OCI-LY1 (cell line): ENCODE results near the gene SRL.

Experiments used
- H2AFZ ChIP-seq: fragments of 200-600 bp; sonication (generic), shearing (Covaris generic); 2 replicates; pipeline ENCODE4 v1.6.0; 2014; ENCODE audit warnings: antibody characterized with exemption, mild to moderate bottlenecking, low read length
- H3F3A ChIP-seq: fragments of 200-600 bp; sonication (generic), shearing (Covaris generic); 2 replicates; pipeline ENCODE4 v1.6.0; 2014; ENCODE audit warnings: mild to moderate bottlenecking, antibody characterized with exemption, low read length, moderate library complexity; ENCODE audit not compliant: insufficient read depth
- H3K27ac ChIP-seq: fragments of 200-600 bp; sonication (generic); 2 replicates; pipeline ENCODE4 v1.5.1; 2014; ENCODE audit warnings: low read length, mixed run types, mild to moderate bottlenecking, low read depth; ENCODE audit not compliant: poor library complexity, severe bottlenecking
- H3K27me3 ChIP-seq: fragments of 200-600 bp; sonication (generic); 2 replicates; pipeline ENCODE4 v1.6.0; 2014; ENCODE audit warnings: antibody characterized with exemption, mild to moderate bottlenecking, low read length, moderate library complexity; ENCODE audit not compliant: insufficient read depth
- H3K36me3 ChIP-seq: fragments of 200-600 bp; sonication (generic); 2 replicates; pipeline ENCODE4 v1.6.1; 2014; ENCODE audit warnings: mild to moderate bottlenecking, antibody characterized with exemption, low read length, moderate library complexity, mixed read lengths; ENCODE audit not compliant: insufficient read depth
- H3K4me1 ChIP-seq: fragments of 200-600 bp; sonication (generic); 2 replicates; pipeline ENCODE4 v1.5.1; 2014; ENCODE audit warnings: mild to moderate bottlenecking, low read length, moderate library complexity; ENCODE audit not compliant: insufficient read depth, severe bottlenecking
- H3K4me2 ChIP-seq: fragments of 200-600 bp; sonication (generic), shearing (Covaris generic); 2 replicates; pipeline ENCODE4 v1.6.1; 2014; ENCODE audit warnings: low read length
- H3K4me3 ChIP-seq: fragments of 200-600 bp; sonication (generic); 2 replicates; pipeline ENCODE4 v1.5.1; 2014; ENCODE audit warnings: low read length, low read depth, mild to moderate bottlenecking, mixed read lengths; ENCODE audit not compliant: poor library complexity, severe bottlenecking
- H3K79me2 ChIP-seq: fragments of 200-600 bp; shearing (Covaris generic); 2 replicates; pipeline ENCODE4 v1.6.1; 2016; ENCODE audit warnings: mixed run types, low read length, mixed read lengths; ENCODE audit not compliant: insufficient read depth
- H3K9ac ChIP-seq: fragments of 200-600 bp; sonication (generic), shearing (Covaris generic); 2 replicates; pipeline ENCODE4 v1.6.1; 2014; ENCODE audit warnings: mild to moderate bottlenecking, low read length, mixed read lengths
- H3K9me2 ChIP-seq: fragments of 200-600 bp; sonication (generic), shearing (Covaris generic); 2 replicates; pipeline ENCODE4 v1.6.1; 2014; ENCODE audit warnings: low read depth, mild to moderate bottlenecking, low read length, mixed read lengths
- H3K9me3 ChIP-seq: fragments of 200-600 bp; shearing (Covaris generic); 2 replicates; pipeline ENCODE4 v1.6.1; 2014; ENCODE audit warnings: low read length, mixed read lengths
- H4K20me1 ChIP-seq: fragments of 200-600 bp; sonication (generic), shearing (Covaris generic); 2 replicates; pipeline ENCODE4 v1.6.0; 2016; ENCODE audit warnings: mild to moderate bottlenecking, low read length; ENCODE audit not compliant: insufficient read depth
- EZH2 ChIP-seq: fragments of 200-600 bp; sonication (generic), shearing (Covaris generic); IDR thresholded peaks from 2 replicates; pipeline ENCODE4 v1.8.0; 2017; ENCODE audit warnings: borderline replicate concordance, mixed run types, mild to moderate bottlenecking, antibody characterized with exemption, low read length, moderate library complexity, mixed read lengths
- TF ChIP-seq, protein P1 (sequence below): fragments of 200-600 bp; sonication (generic), shearing (Covaris generic); IDR thresholded peaks from 2 replicates; pipeline ENCODE4 v1.5.1; 2017; ENCODE audit warnings: mild to moderate bottlenecking, antibody characterized with exemption, low read length, moderate library complexity, mixed read lengths

Gene SRL

DNA sequence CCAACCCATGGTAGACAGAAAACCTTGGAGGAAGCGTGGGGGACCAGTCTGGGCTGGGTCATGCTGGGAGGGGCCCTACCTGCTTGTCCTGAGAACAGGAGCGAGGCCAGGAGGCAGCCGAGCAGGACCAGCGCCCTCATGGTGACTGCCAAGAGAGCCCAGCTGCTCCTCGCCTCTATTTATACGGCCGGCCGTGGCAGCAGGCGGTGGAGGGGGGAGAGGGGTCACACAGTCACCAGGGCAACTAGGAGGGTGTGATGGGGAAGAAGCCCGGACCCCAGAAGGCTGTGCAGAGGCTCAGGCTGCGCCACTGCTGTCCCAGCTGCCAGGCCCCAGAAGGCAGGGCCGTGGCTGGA lies at the start of gene SRL:
Gene SRL (minus strand): TSS at position 153 of the 356 bp plus-strand sequence. CDS start 13 bp downstream, at position 140.
- Histone ChIP-seq H3K79me2 (no peaks in the 10 kb centered on the region), H2AFZ (no peak within 1 kb of the TSS), H3K9me3 (peaks cover 6% of the 10 kb centered on the region; the same call in 1 of the 2 replicates), H3K9me2 (no peaks in the 10 kb centered on the region), H3K4me3 (no peak within 1 kb of the TSS), H3K4me1 (no peaks in the 10 kb centered on the region), H4K20me1 (no peaks in the 10 kb centered on the region), H3K27me3 (peaks cover 15% of the 10 kb centered on the region; the same call in 1 of the 2 replicates), H3K4me2 (no peak within 1 kb of the TSS), H3K27ac (no peak within 1 kb of the TSS), H3F3A (no peaks in the 10 kb centered on the region), H3K36me3 (no peaks in the 10 kb centered on the region), H3K9ac (no peak within 1 kb of the TSS)
- TF ChIP-seq, protein P1, sequence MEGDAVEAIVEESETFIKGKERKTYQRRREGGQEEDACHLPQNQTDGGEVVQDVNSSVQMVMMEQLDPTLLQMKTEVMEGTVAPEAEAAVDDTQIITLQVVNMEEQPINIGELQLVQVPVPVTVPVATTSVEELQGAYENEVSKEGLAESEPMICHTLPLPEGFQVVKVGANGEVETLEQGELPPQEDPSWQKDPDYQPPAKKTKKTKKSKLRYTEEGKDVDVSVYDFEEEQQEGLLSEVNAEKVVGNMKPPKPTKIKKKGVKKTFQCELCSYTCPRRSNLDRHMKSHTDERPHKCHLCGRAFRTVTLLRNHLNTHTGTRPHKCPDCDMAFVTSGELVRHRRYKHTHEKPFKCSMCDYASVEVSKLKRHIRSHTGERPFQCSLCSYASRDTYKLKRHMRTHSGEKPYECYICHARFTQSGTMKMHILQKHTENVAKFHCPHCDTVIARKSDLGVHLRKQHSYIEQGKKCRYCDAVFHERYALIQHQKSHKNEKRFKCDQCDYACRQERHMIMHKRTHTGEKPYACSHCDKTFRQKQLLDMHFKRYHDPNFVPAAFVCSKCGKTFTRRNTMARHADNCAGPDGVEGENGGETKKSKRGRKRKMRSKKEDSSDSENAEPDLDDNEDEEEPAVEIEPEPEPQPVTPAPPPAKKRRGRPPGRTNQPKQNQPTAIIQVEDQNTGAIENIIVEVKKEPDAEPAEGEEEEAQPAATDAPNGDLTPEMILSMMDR: no peak
- no peak for TF ChIP-seq EZH2

- Histone ChIP-seq H3K4me1 (peaks cover 7% of the 10 kb centered on the region), H3K27me3 (no peaks in the 10 kb centered on the region), H3F3A (no peaks in the 10 kb centered on the region), H3K9me3 (no peaks in the 10 kb centered on the region), H3K9ac (no peak overlapping the region), H3K9me2 (no peaks in the 10 kb centered on the region), H3K79me2 (no peaks in the 10 kb centered on the region), H3K4me3 (no peak overlapping the region), H4K20me1 (no peaks in the 10 kb centered on the region), H3K4me2 (no peak overlapping the region), H3K27ac (no peak overlapping the region), H2AFZ (no peak overlapping the region), H3K36me3 (no peaks in the 10 kb centered on the region; the same call in 1 of the 2 replicates)
- no peak for TF ChIP-seq EZH2
- TF ChIP-seq, protein P1: no peak
Measured at GRCh38 chr16:4290236-4290830, 48.5 kb upstream of the SRL start.

- Histone ChIP-seq H2AFZ (no peak overlapping the region), H3K4me1 (peaks cover 7% of the 10 kb centered on the region), H3F3A (no peaks in the 10 kb centered on the region), H3K9me2 (no peaks in the 10 kb centered on the region), H3K36me3 (no peaks in the 10 kb centered on the region; the same call in 1 of the 2 replicates), H3K27ac (no peak overlapping the region), H3K27me3 (no peaks in the 10 kb centered on the region), H4K20me1 (no peaks in the 10 kb centered on the region), H3K4me2 (peak overlapping the region; percentile 12; the same call in 1 of the 2 replicates), H3K4me3 (no peak overlapping the region), H3K9ac (no peak overlapping the region; the same call in 1 of the 2 replicates), H3K9me3 (no peaks in the 10 kb centered on the region), H3K79me2 (no peaks in the 10 kb centered on the region)
- no peak for TF ChIP-seq EZH2
- TF ChIP-seq, protein P1: peak; percentile 98
Measured at GRCh38 chr16:4288148-4288921, 46.5 kb upstream of the SRL start.
